Body of pancreas (tissue), 4 donors: ENCODE results near the gene TCEAL8.

Source experiments
- POLR2A ChIP-seq, 3 donors: fragments of 450-650 bp; IDR thresholded peaks; one replicate each; pipeline ENCODE4 v1.6.1; 2016; ENCODE audit warnings: antibody characterized with exemption in 3 of 3, mild to moderate bottlenecking in 2 of 3
- TF ChIP-seq, protein P1 (sequence below), 7 experiments: fragments of 450-650 bp in 4 of 7; fragments of 200-600 bp in 3 of 7; sonication (generic) in 3 of 7; IDR thresholded peaks; one replicate each; pipeline ENCODE4 v1.5.1; 2016 to 2019; ENCODE audit warnings: antibody characterized with exemption in 7 of 7

DNA sequence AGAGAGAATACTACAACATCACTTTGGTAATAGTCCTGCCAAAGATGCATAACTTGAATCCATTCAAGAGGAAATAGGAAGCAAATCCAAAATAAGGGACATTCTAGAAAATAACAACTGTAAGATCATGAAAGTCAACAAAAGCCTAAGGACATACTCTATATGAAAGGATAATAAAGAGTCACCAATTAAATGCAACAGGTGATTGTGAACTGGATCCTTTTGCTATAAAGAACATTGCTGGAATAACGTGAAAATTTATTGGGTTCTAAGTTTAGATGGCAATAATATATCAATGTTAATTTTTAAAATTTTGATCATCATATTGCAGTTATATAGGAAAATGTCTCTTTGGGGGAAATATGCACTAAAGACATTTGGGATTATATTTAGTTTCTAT lies 20.1 kb downstream of the TCEAL8 start:
- TF ChIP-seq, protein P1, sequence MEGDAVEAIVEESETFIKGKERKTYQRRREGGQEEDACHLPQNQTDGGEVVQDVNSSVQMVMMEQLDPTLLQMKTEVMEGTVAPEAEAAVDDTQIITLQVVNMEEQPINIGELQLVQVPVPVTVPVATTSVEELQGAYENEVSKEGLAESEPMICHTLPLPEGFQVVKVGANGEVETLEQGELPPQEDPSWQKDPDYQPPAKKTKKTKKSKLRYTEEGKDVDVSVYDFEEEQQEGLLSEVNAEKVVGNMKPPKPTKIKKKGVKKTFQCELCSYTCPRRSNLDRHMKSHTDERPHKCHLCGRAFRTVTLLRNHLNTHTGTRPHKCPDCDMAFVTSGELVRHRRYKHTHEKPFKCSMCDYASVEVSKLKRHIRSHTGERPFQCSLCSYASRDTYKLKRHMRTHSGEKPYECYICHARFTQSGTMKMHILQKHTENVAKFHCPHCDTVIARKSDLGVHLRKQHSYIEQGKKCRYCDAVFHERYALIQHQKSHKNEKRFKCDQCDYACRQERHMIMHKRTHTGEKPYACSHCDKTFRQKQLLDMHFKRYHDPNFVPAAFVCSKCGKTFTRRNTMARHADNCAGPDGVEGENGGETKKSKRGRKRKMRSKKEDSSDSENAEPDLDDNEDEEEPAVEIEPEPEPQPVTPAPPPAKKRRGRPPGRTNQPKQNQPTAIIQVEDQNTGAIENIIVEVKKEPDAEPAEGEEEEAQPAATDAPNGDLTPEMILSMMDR (IDR thresholded peaks at IDR 0.05) = no peak
- TF ChIP-seq POLR2A (IDR thresholded peaks at IDR 0.05) = no peak
